HG02642 (cell line): ENCODE measurements around the gene DIRAS3.
"Not testable (repeated sequence)": the region's sequence is repeated elsewhere in the genome, so short reads cannot be mapped to it uniquely, and the experiment has no call there.

Experiments
- ATAC-seq: cut with Tn5 transposase; IDR thresholded peaks from one replicate; pipeline ENCODE4 v1.9.1; 2021; ENCODE audit warnings: mild to moderate bottlenecking; ENCODE audit not compliant: unreplicated experiment, poor library complexity

DIRAS3 gene

GRCh38 chr1:68028566-68028965, 21.9 kb downstream of the DIRAS3 start:
- ATAC-seq = no peak

- ATAC-seq = no peak
Measured at GRCh38 chr1:68024635-68025338, 25.6 kb downstream of the DIRAS3 start.

- no peak for ATAC-seq
Measured at GRCh38 chr1:68016381-68016780, 34.0 kb downstream of the DIRAS3 start.

- ATAC-seq = no peak
Measured at GRCh38 chr1:68015971-68016370, 34.5 kb downstream of the DIRAS3 start.

- ATAC-seq = no peak
Measured at GRCh38 chr1:68015369-68015768, 35.1 kb downstream of the DIRAS3 start.

GRCh38 chr1:68013351-68013750, 37.1 kb downstream of the DIRAS3 start:
- ATAC-seq = no peak

GRCh38 chr1:68011657-68012375, 38.6 kb downstream of the DIRAS3 start:
- no peak for ATAC-seq

DNA sequence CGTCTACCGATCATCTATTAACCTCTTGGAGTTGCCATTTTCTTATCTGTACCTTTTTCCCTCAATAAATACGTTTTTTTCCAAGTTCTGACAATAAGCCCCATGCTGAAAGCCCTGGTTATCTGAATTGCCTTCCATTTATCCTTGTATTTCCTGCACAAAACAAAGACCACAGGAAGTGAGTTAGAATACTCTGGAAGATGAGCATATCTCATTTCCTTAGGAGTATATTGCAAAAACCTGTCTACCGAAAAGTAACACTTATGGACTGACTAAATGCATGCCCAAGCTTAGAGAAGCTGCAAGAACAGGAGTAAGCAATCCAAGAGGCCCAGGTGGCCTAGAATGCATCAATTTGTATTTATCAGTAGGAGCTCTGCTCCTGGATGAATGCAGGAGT, 39.9 kb downstream of the DIRAS3 start:
- no peak for ATAC-seq

GRCh38 chr1:68010090-68010489, 40.3 kb downstream of the DIRAS3 start:
- ATAC-seq = no peak

GRCh38 chr1:68003626-68004025, 46.8 kb downstream of the DIRAS3 start:
- ATAC-seq = not testable (repeated sequence)

DNA sequence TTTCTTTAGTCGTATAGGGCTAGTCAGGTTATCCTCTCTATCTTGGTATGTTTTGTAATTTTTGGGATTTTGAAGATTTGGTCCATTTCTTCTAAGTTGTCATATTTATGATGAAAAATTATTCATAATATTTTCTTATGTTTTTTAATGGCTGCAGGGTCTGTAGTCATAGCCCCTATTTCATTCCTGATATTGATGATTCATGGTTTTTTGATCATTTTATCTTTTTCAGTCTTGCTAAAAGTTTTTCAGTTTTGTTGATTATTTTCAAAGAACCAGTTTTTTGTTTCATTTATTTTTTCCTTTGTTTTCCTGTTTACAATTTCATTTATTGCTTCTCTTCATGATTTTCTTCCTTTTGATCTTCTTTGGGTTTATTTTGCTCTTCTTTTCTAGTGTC, 50.2 kb downstream of the DIRAS3 start:
- no peak for ATAC-seq

DNA sequence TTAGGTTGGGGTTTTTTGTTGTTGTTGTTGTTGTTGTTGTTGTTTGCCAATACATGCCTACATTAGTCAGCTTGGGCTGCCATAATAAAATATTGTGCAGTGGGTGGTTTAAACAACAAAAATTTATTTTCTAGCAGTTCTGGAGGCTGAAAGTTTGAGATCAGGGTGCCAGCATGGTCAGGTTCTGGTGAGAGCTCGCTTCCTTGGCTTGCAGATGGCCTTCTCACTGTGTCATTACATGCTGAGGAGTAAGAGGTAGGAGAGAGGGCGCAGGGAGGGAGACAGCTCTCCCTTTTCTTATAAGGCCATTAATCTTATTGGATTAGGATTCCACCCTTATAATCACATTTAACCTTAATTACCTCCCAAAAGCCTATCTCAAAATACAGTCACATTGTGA, 52.7 kb downstream of the DIRAS3 start:
- ATAC-seq = no peak
